Measurements from ENCODE around the gene TMEM266.
A peak's percentile ranks its signal among the peaks of the same experiment; 100 is the strongest.

TMEM266 gene

GRCh38 chr15:76138436-76138835, 78.7 kb downstream of the TMEM266 start:
- TF ChIP-seq, protein P1, sequence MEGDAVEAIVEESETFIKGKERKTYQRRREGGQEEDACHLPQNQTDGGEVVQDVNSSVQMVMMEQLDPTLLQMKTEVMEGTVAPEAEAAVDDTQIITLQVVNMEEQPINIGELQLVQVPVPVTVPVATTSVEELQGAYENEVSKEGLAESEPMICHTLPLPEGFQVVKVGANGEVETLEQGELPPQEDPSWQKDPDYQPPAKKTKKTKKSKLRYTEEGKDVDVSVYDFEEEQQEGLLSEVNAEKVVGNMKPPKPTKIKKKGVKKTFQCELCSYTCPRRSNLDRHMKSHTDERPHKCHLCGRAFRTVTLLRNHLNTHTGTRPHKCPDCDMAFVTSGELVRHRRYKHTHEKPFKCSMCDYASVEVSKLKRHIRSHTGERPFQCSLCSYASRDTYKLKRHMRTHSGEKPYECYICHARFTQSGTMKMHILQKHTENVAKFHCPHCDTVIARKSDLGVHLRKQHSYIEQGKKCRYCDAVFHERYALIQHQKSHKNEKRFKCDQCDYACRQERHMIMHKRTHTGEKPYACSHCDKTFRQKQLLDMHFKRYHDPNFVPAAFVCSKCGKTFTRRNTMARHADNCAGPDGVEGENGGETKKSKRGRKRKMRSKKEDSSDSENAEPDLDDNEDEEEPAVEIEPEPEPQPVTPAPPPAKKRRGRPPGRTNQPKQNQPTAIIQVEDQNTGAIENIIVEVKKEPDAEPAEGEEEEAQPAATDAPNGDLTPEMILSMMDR (IDR thresholded peaks at IDR 0.05; ENCODE audit: insufficient read depth, low read depth, low read length, missing control alignments) = no peak
- H3K4me3 ChIP-seq (ENCODE audit: low read length) = no peak overlapping the region
- peak; percentile 70 for DNase-seq (ENCODE audit: low read depth)

DNA sequence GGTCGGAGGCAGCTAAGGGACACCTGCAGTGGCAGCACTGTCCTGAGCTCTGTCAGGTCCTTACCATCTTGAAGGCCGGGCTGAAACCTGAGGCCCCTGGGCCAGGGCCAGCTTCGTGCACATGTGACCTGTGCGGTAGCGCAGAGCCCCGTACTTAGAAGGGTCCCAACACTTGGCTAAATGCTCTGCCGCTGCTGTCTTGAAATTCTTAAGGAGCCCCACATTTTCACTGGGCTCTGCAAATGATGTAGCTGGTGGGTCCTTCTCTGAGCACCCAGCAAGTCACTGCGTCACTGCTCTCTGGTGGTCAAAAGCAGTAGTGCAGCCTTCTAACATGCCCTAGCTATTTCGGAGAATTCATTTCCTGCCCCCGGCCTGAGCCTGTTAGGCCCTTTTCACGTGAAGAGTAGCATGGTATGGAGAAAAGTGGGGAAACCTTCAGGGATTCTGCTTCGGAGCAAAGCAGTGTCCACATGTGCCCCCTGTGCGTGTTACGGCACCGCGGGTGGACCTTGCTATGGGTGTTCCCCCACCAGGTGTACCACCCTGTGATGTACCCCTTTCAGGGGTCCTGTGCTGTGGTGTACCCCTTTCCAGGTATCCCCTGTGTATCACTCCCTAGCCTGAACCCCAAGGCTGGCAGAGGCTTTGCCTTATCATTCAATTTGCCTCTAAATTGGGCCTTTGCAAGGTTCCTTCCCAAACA, 79.7 kb downstream of the TMEM266 start:
- DNase-seq (ENCODE audit: low read depth) = peak; percentile 82
- H3K4me3 ChIP-seq (ENCODE audit: low read length) = no peak overlapping the region
- TF ChIP-seq, protein P1 (IDR thresholded peaks at IDR 0.05; ENCODE audit: insufficient read depth, low read depth, low read length, missing control alignments) = peak; percentile 97

DNA sequence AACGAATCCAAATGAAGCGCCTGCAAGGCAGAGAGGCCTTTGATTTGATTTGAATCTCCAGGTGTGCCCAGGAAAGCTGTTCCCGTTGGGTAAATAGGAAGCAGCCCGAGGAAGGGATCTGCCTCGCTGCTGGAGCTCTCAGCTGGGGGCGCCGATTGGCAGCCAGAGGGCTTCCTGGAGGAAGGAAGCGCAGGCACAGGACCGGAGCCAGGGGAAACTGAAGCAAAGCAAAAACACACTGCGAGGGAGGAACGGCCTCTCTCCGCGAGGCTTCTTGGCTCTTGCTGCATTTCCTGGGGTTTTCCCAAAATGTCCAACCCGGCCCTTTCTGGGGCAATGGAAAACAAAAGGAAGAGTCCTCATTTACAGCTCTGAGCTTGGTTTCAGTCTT, 80.3 kb downstream of the TMEM266 start:
- DNase-seq (ENCODE audit: low read depth) = no peak
- H3K4me3 ChIP-seq (ENCODE audit: low read length) = no peak overlapping the region
- TF ChIP-seq, protein P1 (IDR thresholded peaks at IDR 0.05; ENCODE audit: insufficient read depth, low read depth, low read length, missing control alignments) = no peak

- H3K4me3 ChIP-seq (ENCODE audit: low read length) = no peak overlapping the region
- peak; percentile 75 for DNase-seq (ENCODE audit: low read depth)
- TF ChIP-seq, protein P1 (IDR thresholded peaks at IDR 0.05; ENCODE audit: insufficient read depth, low read depth, low read length, missing control alignments) = no peak
Observed at GRCh38 chr15:76146812-76147211, 87.0 kb downstream of the TMEM266 start.

DNA sequence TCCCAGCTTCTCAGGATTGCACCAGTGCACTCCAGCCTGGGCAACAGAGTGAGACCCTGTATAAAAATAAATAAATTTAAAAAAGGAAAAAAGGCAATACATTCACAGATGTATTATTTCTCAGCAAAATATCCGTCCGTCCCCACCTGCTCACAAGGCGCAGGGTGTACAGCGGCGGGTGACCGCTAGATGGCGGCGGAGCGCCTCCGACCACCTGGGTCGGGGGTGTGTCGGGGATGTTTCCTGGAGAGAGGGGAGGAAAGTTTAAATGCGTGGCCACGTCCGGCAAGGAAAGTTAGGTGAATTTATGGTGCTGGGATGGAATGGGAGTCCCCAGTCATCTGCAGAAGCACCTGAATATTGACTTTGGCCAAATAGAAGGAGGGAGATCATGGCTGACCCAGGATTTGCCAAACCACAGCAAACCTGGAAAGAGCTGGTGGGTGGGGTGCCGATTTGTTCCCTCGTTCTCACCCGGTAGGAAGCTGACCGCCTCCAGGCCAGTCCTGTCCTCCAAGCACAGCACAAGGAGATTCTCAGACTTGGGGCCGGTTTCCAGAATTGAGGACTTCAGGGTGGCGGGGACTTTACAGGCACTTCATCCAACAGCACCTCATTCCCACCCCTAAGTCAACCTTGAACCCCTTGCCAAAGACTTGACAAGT, 88.3 kb downstream of the TMEM266 start:
- DNase-seq (ENCODE audit: low read depth) = peak; percentile 53
- TF ChIP-seq, protein P1 (IDR thresholded peaks at IDR 0.05; ENCODE audit: insufficient read depth, low read depth, low read length, missing control alignments) = peak; percentile 98
- H3K4me3 ChIP-seq (ENCODE audit: low read length) = no peak overlapping the region

DNA sequence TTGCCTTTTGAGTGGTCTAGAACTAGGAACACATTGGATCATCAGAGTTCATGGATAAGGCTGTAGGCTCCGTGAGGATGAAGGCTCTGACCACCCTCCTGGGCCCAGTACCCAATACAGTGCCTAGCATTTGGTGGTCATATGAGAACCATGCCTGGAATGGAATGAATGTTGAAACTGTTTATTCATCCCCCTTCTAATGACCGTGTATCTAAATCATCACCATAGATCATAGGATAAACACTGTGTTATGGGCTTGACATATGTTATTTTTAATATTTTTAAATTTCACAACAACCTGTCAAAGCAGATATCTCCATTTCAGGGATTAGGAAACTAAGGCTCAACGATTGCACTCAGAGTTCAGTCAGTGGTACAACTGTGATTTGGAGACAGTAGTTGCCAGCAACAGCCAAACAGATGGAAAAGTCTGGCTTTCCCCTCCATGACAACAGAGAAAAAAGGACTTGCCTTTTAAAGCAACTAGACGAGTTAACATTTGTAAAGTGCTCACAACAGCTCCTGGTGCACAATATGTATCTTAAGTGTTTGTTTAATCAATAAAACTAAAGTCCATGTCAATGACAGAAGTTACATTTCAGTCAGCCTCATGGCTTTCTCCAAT, 89.6 kb downstream of the TMEM266 start:
- H3K4me3 ChIP-seq (ENCODE audit: low read length) = no peak overlapping the region
- TF ChIP-seq, protein P1 (IDR thresholded peaks at IDR 0.05; ENCODE audit: insufficient read depth, low read depth, low read length, missing control alignments) = no peak
- DNase-seq (ENCODE audit: low read depth) = no peak
